Heart left ventricle (tissue), 13 donors: Measurements from ENCODE around the gene CCDC178.

Experiments
- POLR2A ChIP-seq, 2 donors: fragments of 450-650 bp; IDR thresholded peaks; one replicate each; pipeline ENCODE4 v1.6.1; 2017; ENCODE audit warnings: antibody characterized with exemption in 2 of 2, mild to moderate bottlenecking in 2 of 2, moderate library complexity in 2 of 2
- TF ChIP-seq, protein P1 (sequence below), 12 donors: fragments of 200-600 bp; sonication (generic) in 4 of 12; IDR thresholded peaks; one replicate each; pipeline versions ENCODE4 v1.5.0 to v1.8.0; 2018 to 2022; ENCODE audit warnings: antibody characterized with exemption in 12 of 12, mild to moderate bottlenecking in 5 of 12
- donor health status: ischemic (EF 13 %, LVEDD 7.1; RV severe dilation, severe dysfunction).
- donor health status: DM: no; HTN: yes; CAD: no.
- donor health status: DM: no; HTN: no; CAD: no.
- donor health status: ischemic (EF 25% LVEDD 6.9; RV normal size, moderate dysfunction).
- donor health status: ischemic (EF 25% LVEDD 5.7; RV mildly dilated, moderate dysfunction).
- donor health status: ischemic (EF 35%, LVEDD 5.7; RV mildly dilated, moderate dysfunction).
- donor health status: nonischemic (EF 11% LVEDD 7.7; RV severe dilation, severe dysfunction).
- donor health status: DM: yes; HTN: yes; CAD: no.
- donor health status: PGD.
- donor health status: ischemic (EF 29% LVEDD 5.4; RV normal size, mild dysfunction).
- donor health status: nonischemic (EF 23%, LVEDD 6.1; RV moderate dilation, normal function).

DNA sequence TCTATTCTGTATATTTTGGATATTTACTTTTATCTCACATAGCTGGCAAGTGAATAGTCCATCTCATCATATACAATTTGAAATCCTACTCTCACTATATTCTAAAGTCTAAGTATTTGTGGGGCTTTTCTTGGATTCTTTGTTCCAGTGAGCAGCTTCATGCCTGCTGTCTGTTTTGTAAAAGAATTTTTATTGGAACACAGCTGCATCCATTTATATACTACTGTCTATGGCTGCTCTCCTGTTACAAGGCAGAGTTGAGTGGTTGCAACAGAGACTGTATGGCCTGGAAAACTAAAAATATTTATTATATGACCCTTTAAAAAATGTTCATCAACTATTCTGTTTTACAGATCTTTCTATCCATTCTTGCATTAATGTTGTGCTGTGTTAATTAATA, 474.4 kb downstream of the CCDC178 start:
- TF ChIP-seq, protein P1, sequence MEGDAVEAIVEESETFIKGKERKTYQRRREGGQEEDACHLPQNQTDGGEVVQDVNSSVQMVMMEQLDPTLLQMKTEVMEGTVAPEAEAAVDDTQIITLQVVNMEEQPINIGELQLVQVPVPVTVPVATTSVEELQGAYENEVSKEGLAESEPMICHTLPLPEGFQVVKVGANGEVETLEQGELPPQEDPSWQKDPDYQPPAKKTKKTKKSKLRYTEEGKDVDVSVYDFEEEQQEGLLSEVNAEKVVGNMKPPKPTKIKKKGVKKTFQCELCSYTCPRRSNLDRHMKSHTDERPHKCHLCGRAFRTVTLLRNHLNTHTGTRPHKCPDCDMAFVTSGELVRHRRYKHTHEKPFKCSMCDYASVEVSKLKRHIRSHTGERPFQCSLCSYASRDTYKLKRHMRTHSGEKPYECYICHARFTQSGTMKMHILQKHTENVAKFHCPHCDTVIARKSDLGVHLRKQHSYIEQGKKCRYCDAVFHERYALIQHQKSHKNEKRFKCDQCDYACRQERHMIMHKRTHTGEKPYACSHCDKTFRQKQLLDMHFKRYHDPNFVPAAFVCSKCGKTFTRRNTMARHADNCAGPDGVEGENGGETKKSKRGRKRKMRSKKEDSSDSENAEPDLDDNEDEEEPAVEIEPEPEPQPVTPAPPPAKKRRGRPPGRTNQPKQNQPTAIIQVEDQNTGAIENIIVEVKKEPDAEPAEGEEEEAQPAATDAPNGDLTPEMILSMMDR (IDR thresholded peaks at IDR 0.05) = no peak
- no peak for TF ChIP-seq POLR2A (IDR thresholded peaks at IDR 0.05)
